ENCODE results near the gene NELFA.

Gene NELFA

GRCh38 chr4:2057382-2058065 is 48.8 kb upstream of the NELFA start:
- ChIA-PET CTCF (no interaction called here), POLR2A (no interaction called here)
- Histone ChIP-seq H3K4me1 (ENCODE audit: control insufficient read depth, insufficient read depth, low read length) (no peaks in the 10 kb centered on the region), H3K36me3 (ENCODE audit: control insufficient read depth in 2 of 2, insufficient read depth in 1 of 2, low read length in 2 of 2) (peaks cover 0 to 14% of the 10 kb centered on the region in 2 experiments; a peak in 1 of 3 replicates), H3K27ac (ENCODE audit: extremely low read depth, low read depth, low read length) (no peak overlapping the region), H3K4me3 (ENCODE audit: low read depth, low read length) (no peak overlapping the region), H3K9me3 (ENCODE audit: control insufficient read depth, insufficient read depth, low read depth, low read length) (no peaks in the 10 kb centered on the region)
- TF ChIP-seq ZNF544 (tag by site-specific recombination; IDR thresholded peaks at IDR 0.05) (no peak), ZNF280C (tag by site-specific recombination; IDR thresholded peaks at IDR 0.05) (no peak), ZNF704 (tag by site-specific recombination; IDR thresholded peaks at IDR 0.05) (no peak), RBAK (tag by site-specific recombination; IDR thresholded peaks at IDR 0.05) (no peak), ZNF302 (tag by site-specific recombination; IDR thresholded peaks at IDR 0.05; ENCODE audit: low read depth) (no peak), ZNF423 (tag by site-specific recombination; IDR thresholded peaks at IDR 0.05) (no peak), ZBTB17 (tag by site-specific recombination; IDR thresholded peaks at IDR 0.05) (no peak), SP2 (tag by site-specific recombination; IDR thresholded peaks at IDR 0.05) (no peak), ZNF76 (tag by site-specific recombination; IDR thresholded peaks at IDR 0.05; ENCODE audit: borderline replicate concordance, low read depth) (no peak), ZNF645 (tag by site-specific recombination; IDR thresholded peaks at IDR 0.05) (no peak), YY1 (tag by site-specific recombination; IDR thresholded peaks at IDR 0.05) (no peak), ZNF148 (tag by site-specific recombination; IDR thresholded peaks at IDR 0.05; ENCODE audit: borderline replicate concordance) (no peak), ZBTB44 (tag by site-specific recombination; IDR thresholded peaks at IDR 0.05) (no peak), ZNF677 (tag by site-specific recombination; IDR thresholded peaks at IDR 0.05) (no peak), ZNF335 (tag by site-specific recombination; conservative IDR thresholded peaks at IDR 0.05) (no peak), GLI4 (tag by site-specific recombination; IDR thresholded peaks at IDR 0.05) (no peak), ZNF580 (tag by site-specific recombination; IDR thresholded peaks at IDR 0.05) (no peak), ELK4 (IDR thresholded peaks at IDR 0.05; ENCODE audit: borderline replicate concordance, low read depth, low read length) (no peak), SALL2 (tag by site-specific recombination; IDR thresholded peaks at IDR 0.05; ENCODE audit: borderline replicate concordance) (no peak), ZNF354C (tag by site-specific recombination; IDR thresholded peaks at IDR 0.05; ENCODE audit: borderline replicate concordance, low read depth) (no peak)

Data from HEK293 (cell line).